MM.1S (cell line): ENCODE results near the gene LSAMP.

ENCODE experiments used
- DNase-seq: peaks from one replicate; pipeline ENCODE4 v3.0.0-alpha.2; 2015
- H2AFZ ChIP-seq: fragments of 300-600 bp; sonication (generic); 2 replicates; pipeline ENCODE4 v1.6.0; 2016; ENCODE audit warnings: antibody characterized with exemption, low read length
- H3F3A ChIP-seq: fragments of 300-600 bp; sonication (generic); 2 replicates; pipeline ENCODE4 v1.6.1; 2016; ENCODE audit warnings: mild to moderate bottlenecking, antibody characterized with exemption, low read length, moderate library complexity, mixed read lengths; ENCODE audit not compliant: insufficient read depth
- H3K27ac ChIP-seq: fragments of 300-600 bp; sonication (generic); 2 replicates; pipeline ENCODE4 v1.5.1; 2016; ENCODE audit warnings: mild to moderate bottlenecking, low read length
- H3K27me3 ChIP-seq: fragments of 300-600 bp; sonication (generic); replicated peaks from 2 replicates; pipeline ENCODE4 v1.6.0; 2016; ENCODE audit warnings: low read length; ENCODE audit not compliant: insufficient read depth
- H3K36me3 ChIP-seq: fragments of 300-600 bp; sonication (generic); replicated peaks from 2 replicates; pipeline ENCODE4 v1.6.1; 2016; ENCODE audit warnings: mild to moderate bottlenecking, low read length, mixed read lengths; ENCODE audit not compliant: insufficient read depth
- H3K4me1 ChIP-seq: fragments of 300-600 bp; sonication (generic); 2 replicates; pipeline ENCODE4 v1.6.1; 2016; ENCODE audit warnings: low read length, mixed read lengths
- H3K4me2 ChIP-seq: fragments of 300-600 bp; sonication (generic); 2 replicates; pipeline ENCODE4 v1.6.0; 2016; ENCODE audit warnings: low read depth, low read length
- H3K4me3 ChIP-seq: fragments of 300-600 bp; sonication (generic); 2 replicates; pipeline ENCODE4 v1.5.1; 2016; ENCODE audit warnings: low read length, mixed read lengths
- H3K79me2 ChIP-seq: fragments of 300-600 bp; sonication (generic); 2 replicates; pipeline ENCODE4 v1.6.1; 2016; ENCODE audit warnings: mixed run types, low read length, mixed read lengths
- H3K9ac ChIP-seq: fragments of 300-600 bp; sonication (generic); 2 replicates; pipeline ENCODE4 v1.6.1; 2016; ENCODE audit warnings: low read length, mixed read lengths
- H3K9me2 ChIP-seq: fragments of 300-600 bp; sonication (generic); replicated peaks from 2 replicates; pipeline ENCODE4 v1.6.1; 2016; ENCODE audit warnings: mild to moderate bottlenecking, low read length, mixed read lengths; ENCODE audit not compliant: insufficient read depth
- H3K9me3 ChIP-seq: fragments of 300-600 bp; sonication (generic); replicated peaks from 2 replicates; pipeline ENCODE4 v1.6.1; 2016; ENCODE audit warnings: mild to moderate bottlenecking, low read length, mixed read lengths; ENCODE audit not compliant: insufficient read depth
- H4K20me1 ChIP-seq: fragments of 300-600 bp; sonication (generic); 2 replicates; pipeline ENCODE4 v1.6.1; 2016; ENCODE audit warnings: mild to moderate bottlenecking, low read length, moderate library complexity, mixed read lengths; ENCODE audit not compliant: insufficient read depth
- EZH2 ChIP-seq: fragments of 300-600 bp; sonication (generic); optimal IDR thresholded peaks from 2 replicates; pipeline ENCODE3; 2017; ENCODE audit warnings: low read depth, mild to moderate bottlenecking, antibody characterized with exemption, low read length, mixed read lengths
- EZH2phosphoT487 ChIP-seq: fragments of 300-600 bp; sonication (generic); IDR thresholded peaks from 2 replicates; pipeline ENCODE4 v1.6.1; 2018; ENCODE audit warnings: antibody characterized with exemption, low read length
- TF ChIP-seq, protein P1 (sequence below): fragments of 300-600 bp; sonication (generic); IDR thresholded peaks from 2 replicates; pipeline ENCODE4 v1.5.1; 2016; ENCODE audit warnings: antibody characterized with exemption, low read length, mixed read lengths

Gene LSAMP

DNA sequence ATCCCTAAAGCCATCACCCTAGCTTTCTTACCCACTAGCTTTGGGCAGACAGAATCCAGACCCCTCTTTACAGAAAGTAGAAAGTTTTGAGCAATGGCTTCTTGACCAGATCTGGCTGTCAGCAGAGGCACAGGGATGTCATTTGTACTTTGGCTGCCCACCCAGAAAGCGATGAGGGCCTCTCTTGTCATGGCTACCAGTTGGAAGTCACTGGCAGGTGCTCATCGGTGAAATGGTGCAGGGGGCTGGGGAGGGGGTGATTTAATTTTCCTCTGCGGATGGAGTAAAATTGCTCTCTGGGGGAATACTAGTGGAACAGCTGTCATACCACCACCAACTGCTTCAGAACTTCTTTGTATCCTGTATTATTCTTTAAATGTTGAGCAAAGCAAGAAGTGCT is 393.7 kb downstream of the LSAMP start:
- Histone ChIP-seq H3K4me1 (peaks cover 6% of the 10 kb centered on the region; the same call in 1 of the 2 replicates), H3K9me3 (no peaks in the 10 kb centered on the region), H3K9me2 (no peaks in the 10 kb centered on the region), H3K27ac (no peak overlapping the region), H3K36me3 (no peaks in the 10 kb centered on the region), H3K79me2 (no peaks in the 10 kb centered on the region), H4K20me1 (no peaks in the 10 kb centered on the region), H3K4me2 (no peak overlapping the region), H3K27me3 (no peaks in the 10 kb centered on the region), H2AFZ (no peak overlapping the region), H3F3A (no peaks in the 10 kb centered on the region), H3K9ac (no peak overlapping the region), H3K4me3 (no peak overlapping the region)
- DNase-seq: no peak
- TF ChIP-seq, protein P1, sequence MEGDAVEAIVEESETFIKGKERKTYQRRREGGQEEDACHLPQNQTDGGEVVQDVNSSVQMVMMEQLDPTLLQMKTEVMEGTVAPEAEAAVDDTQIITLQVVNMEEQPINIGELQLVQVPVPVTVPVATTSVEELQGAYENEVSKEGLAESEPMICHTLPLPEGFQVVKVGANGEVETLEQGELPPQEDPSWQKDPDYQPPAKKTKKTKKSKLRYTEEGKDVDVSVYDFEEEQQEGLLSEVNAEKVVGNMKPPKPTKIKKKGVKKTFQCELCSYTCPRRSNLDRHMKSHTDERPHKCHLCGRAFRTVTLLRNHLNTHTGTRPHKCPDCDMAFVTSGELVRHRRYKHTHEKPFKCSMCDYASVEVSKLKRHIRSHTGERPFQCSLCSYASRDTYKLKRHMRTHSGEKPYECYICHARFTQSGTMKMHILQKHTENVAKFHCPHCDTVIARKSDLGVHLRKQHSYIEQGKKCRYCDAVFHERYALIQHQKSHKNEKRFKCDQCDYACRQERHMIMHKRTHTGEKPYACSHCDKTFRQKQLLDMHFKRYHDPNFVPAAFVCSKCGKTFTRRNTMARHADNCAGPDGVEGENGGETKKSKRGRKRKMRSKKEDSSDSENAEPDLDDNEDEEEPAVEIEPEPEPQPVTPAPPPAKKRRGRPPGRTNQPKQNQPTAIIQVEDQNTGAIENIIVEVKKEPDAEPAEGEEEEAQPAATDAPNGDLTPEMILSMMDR: no peak
- no peak for TF ChIP-seq EZH2phosphoT487
- TF ChIP-seq EZH2: no peak

DNA sequence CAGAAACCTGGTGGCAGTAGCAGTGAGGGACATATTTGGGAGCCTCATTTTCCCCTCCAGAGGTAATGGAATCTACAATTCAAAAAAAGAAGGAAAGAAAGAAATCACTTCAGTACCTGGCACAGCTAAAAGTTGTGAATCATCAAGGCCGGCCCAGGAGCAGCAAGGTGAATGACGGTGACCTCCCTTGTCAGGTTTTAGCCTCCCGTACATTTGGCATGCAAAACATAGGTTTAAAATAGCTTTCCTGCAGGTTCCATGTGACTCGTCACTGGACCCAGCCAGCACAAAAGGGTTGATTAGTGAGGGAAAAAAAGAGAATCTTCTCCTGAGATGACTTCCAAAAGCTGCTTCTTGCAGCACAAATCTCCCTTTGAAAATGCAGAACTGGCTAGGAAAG is 394.2 kb downstream of the LSAMP start:
- no peak overlapping the region for H3K4me2 ChIP-seq

DNA sequence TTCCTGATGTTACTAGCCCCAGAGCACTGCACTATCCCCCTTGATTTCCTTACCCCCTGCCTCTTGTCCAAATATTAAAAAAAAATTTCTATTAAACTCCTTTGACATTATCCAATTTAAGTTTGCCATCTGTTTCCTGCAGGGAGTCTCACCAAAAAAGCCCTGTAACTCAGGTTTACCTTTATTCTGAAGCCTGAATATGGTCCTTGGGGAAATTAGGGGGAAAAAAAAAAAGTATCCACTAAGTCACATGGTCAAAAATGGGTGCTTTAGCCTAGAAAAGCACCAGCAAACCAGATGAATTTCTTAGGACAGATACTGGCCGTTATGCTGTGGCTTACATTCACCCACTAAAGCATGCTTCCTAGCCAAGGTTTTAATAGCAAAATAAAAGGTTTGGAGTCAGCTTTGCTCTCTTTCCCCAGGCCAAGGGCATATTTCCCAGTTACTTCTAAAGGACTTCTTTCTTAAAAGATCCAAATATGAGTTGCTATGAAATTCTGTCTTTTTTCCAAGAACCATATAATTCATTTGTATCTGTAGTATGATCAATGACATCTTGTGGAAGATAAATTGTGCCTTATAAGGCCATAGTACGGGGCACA is 394.9 kb downstream of the LSAMP start:
- H3K9ac ChIP-seq: no peak overlapping the region
- no peak for DNase-seq

More for the DNA sequence above, 394.2 kb downstream of the LSAMP start:
- no peaks in the 10 kb centered on the region for H3K27me3 ChIP-seq
- no peak overlapping the region for H3K27ac ChIP-seq
- no peaks in the 10 kb centered on the region for H3K9me3 ChIP-seq
- no peak overlapping the region for H2AFZ ChIP-seq
- no peak for TF ChIP-seq EZH2phosphoT487
- TF ChIP-seq, protein P1: no peak
- TF ChIP-seq EZH2: no peak
- no peaks in the 10 kb centered on the region for H3K9me2 ChIP-seq
- H3K36me3 ChIP-seq: no peaks in the 10 kb centered on the region
- H3K9ac ChIP-seq: no peak overlapping the region
- no peak overlapping the region for H3K4me3 ChIP-seq
- no peak for DNase-seq
- H3F3A ChIP-seq: no peaks in the 10 kb centered on the region
- H3K79me2 ChIP-seq: no peaks in the 10 kb centered on the region
- no peaks in the 10 kb centered on the region for H4K20me1 ChIP-seq
- 0 out of 2 replicates have a peak, but pooled peaks cover 3% of the 10 kb centered on the region for H3K4me1 ChIP-seq

More for the DNA sequence above, 394.9 kb downstream of the LSAMP start:
- no peak overlapping the region for H2AFZ ChIP-seq
- no peak overlapping the region for H3K27ac ChIP-seq
- no peaks in the 10 kb centered on the region for H4K20me1 ChIP-seq
- H3K4me2 ChIP-seq: no peak overlapping the region
- H3K4me1 ChIP-seq: no peaks in the 10 kb centered on the region
- no peaks in the 10 kb centered on the region for H3K9me2 ChIP-seq
- H3K9me3 ChIP-seq: no peaks in the 10 kb centered on the region
- H3K36me3 ChIP-seq: no peaks in the 10 kb centered on the region
- H3F3A ChIP-seq: no peaks in the 10 kb centered on the region
- no peak for TF ChIP-seq EZH2
- TF ChIP-seq, protein P1: no peak
- TF ChIP-seq EZH2phosphoT487: no peak
- H3K27me3 ChIP-seq: no peaks in the 10 kb centered on the region
- H3K4me3 ChIP-seq: no peak overlapping the region
- no peaks in the 10 kb centered on the region for H3K79me2 ChIP-seq
